HT-29 (cell line): ENCODE data around the gene KRTAP10-8. TPM values are rescaled to one million over a fixed set of nuclear protein-coding genes. Genes with fewer than 3 reads are reported as not detected.

Experiments
- total RNA-seq: library from RNA; depleted of rRNA; stranded (reverse); fragments of >200 nt; shearing (Covaris generic); gene quantifications from 2 replicates; pipeline ENCODE4 v1.2.3, GENCODE V29; 2014; rRNA removed

Gene KRTAP10-8
- total RNA-seq, 1 experiment from 2014 or later, result not detected

Other genes with a start within 250 kb of the KRTAP10-8 start
- gene LRRC3, start 156.6 kb upstream of the KRTAP10-8 start, total RNA-seq, result 0.08 and 0.10 TPM in 2 replicates
- not detected in 2 replicates for gene KRTAP10-1, start 71.9 kb upstream of the KRTAP10-8 start, total RNA-seq
- gene KRTAP10-2, start 60.6 kb upstream of the KRTAP10-8 start, total RNA-seq, result not detected in 2 replicates
- gene KRTAP10-3, start 53.3 kb upstream of the KRTAP10-8 start, total RNA-seq, result not detected in 2 replicates
- not detected in 2 replicates for gene KRTAP10-4, start 38.4 kb upstream of the KRTAP10-8 start, total RNA-seq
- gene KRTAP10-5, start 31.5 kb upstream of the KRTAP10-8 start, total RNA-seq, result not detected in 2 replicates
- not detected in 2 replicates for gene KRTAP10-6, start 19.6 kb upstream of the KRTAP10-8 start, total RNA-seq
- not detected in 2 replicates for gene KRTAP10-7, start 11.5 kb upstream of the KRTAP10-8 start, total RNA-seq
- gene KRTAP10-9, start 15.0 kb downstream of the KRTAP10-8 start, total RNA-seq, result not detected in 2 replicates
- gene KRTAP10-10, start 25.3 kb downstream of the KRTAP10-8 start, total RNA-seq, result not detected in 2 replicates
- gene KRTAP10-11, start 34.3 kb downstream of the KRTAP10-8 start, total RNA-seq, result not detected in 2 replicates
- not detected in 2 replicates for gene KRTAP12-4, start 42.6 kb downstream of the KRTAP10-8 start, total RNA-seq
- not detected in 2 replicates for gene KRTAP12-3, start 45.9 kb downstream of the KRTAP10-8 start, total RNA-seq
- gene KRTAP12-2, start 54.8 kb downstream of the KRTAP10-8 start, total RNA-seq, result not detected in 2 replicates
- gene KRTAP12-1, start 70.1 kb downstream of the KRTAP10-8 start, total RNA-seq, result not detected in 2 replicates
- gene KRTAP10-12, start 85.1 kb downstream of the KRTAP10-8 start, total RNA-seq, result not detected in 2 replicates
- not detected in 2 replicates for gene TSPEAR, start 99.5 kb downstream of the KRTAP10-8 start, total RNA-seq
- gene UBE2G2, start 189.7 kb downstream of the KRTAP10-8 start, total RNA-seq, result 63.7 and 64.5 TPM in 2 replicates
- gene SUMO3, start 206.0 kb downstream of the KRTAP10-8 start, total RNA-seq, result 90.3 and 98.8 TPM in 2 replicates